ENCODE data around the gene LSR.

The LSR gene

DNA sequence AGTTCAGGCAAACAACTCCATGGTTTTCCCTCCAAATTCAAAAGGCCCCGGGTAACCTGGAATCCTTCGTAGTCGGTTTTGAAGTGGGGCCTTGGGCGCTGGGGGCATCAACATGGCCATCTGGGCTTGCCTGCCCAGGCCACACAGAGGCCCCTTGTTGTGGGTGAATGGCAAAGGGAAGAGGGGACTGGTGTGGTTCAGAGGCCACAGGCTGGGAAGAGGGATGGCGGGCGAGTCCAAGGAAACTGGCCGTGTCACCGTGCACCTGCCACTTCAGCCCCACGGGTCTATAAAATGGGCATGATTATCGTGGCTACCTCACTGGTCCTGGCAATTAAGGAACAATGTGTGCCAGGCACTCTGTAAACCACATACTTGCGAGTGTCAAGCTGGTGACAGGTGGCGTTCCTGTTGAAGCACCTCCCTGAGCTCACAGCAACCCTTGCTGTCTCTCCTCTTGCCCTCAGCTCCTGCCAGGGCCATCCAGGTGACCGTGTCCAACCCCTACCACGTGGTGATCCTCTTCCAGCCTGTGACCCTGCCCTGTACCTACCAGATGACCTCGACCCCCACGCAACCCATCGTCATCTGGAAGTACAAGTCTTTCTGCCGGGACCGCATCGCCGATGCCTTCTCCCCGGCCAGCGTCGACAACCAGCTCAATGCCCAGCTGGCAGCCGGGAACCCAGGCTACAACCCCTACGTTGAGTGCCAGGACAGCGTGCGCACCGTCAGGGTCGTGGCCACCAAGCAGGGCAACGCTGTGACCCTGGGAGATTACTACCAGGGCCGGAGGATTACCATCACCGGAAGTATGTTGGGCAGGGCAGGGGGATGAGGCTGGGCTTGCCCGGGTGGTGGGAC, 1.3 kb downstream of the LSR start (continued):
- no peak for TF ChIP-seq ZNF274 (IDR thresholded peaks at IDR 0.05; ENCODE audit: low read length)
- TF ChIP-seq ZNF274 (tag by site-specific recombination; IDR thresholded peaks at IDR 0.05; ENCODE audit: borderline replicate concordance): no peak
- no peak for TF ChIP-seq ZNF585B (tag by site-specific recombination; IDR thresholded peaks at IDR 0.05)
- TF ChIP-seq ZBTB48 (tag by site-specific recombination; IDR thresholded peaks at IDR 0.05): no peak
- no peak for TF ChIP-seq SP3 (tag by site-specific recombination; IDR thresholded peaks at IDR 0.05)
- no peak for TF ChIP-seq ZNF510 (tag by site-specific recombination; IDR thresholded peaks at IDR 0.05; ENCODE audit: insufficient replicate concordance)
- TF ChIP-seq CTCF (tag by site-specific recombination; IDR thresholded peaks at IDR 0.05): no peak
- no peak for TF ChIP-seq YY2 (tag by site-specific recombination; IDR thresholded peaks at IDR 0.05)
- TF ChIP-seq PBX3 (CRISPR knock-in tag; IDR thresholded peaks at IDR 0.05): peak; percentile 51; the same call in 1 of the 2 replicates
- no peak for TF ChIP-seq ZNF155 (tag by site-specific recombination; IDR thresholded peaks at IDR 0.05)
- TF ChIP-seq OSR2 (tag by site-specific recombination; IDR thresholded peaks at IDR 0.05): no peak
- no peak for TF ChIP-seq ZNF645 (tag by site-specific recombination; IDR thresholded peaks at IDR 0.05)
- TF ChIP-seq ZNF341 (tag by site-specific recombination; IDR thresholded peaks at IDR 0.05; ENCODE audit: low read depth): no peak
- no peak for TF ChIP-seq MYNN (tag by site-specific recombination; IDR thresholded peaks at IDR 0.05; ENCODE audit: borderline replicate concordance)
- TF ChIP-seq HOXD13 (CRISPR knock-in tag; IDR thresholded peaks at IDR 0.05; ENCODE audit: borderline replicate concordance): no peak
- TF ChIP-seq ZNF239 (tag by site-specific recombination; IDR thresholded peaks at IDR 0.05): no peak

DNA sequence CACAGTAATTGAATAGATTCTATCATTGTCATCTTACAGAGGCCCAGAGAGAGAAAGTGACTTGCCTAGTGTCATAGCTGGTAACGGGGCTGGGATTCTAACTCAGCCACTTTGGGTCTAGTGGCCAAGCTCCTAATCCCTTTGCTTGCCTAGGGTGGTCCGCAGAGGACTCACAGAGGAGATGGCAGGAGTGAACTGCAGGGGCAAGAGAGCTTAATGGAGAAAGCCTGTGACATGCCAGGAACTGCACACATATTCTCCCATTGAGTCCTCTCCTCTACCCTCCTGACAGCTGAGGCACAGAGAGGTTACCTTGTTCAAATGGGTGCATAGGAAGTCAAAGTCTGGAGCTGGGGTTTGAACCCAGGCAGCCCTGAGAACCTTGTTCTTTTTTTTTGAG, 2.7 kb downstream of the LSR start:
- no peak overlapping the region for H3K4me3 ChIP-seq (ENCODE audit: low read depth, low read length)
- ChIA-PET CTCF (interaction anchor here (0.5 to 2.5 kb wide), 8 partner anchors 13 to 185 kb away, joined by 3 to 10 read pairs (median 4); no protein-coding TSS in a partner anchor), POLR2A (interaction anchor here (1.2 to 2.3 kb wide), 5 partner anchors 10 to 497 kb away, joined by 4 to 11 read pairs (median 6); partner anchors contain the start of genes FXYD7 and LIN37)
- H3K4me1 ChIP-seq (ENCODE audit: control insufficient read depth, insufficient read depth, low read length): peaks cover 9% of the 10 kb centered on the region
- H3K9me3 ChIP-seq (ENCODE audit: control insufficient read depth, insufficient read depth, low read depth, low read length): no peaks in the 10 kb centered on the region
- no peak for TF ChIP-seq YY1 (tag by site-specific recombination; IDR thresholded peaks at IDR 0.05)
- TF ChIP-seq ZBTB26 (tag by site-specific recombination; optimal IDR thresholded peaks at IDR 0.05): peak; percentile 7
- no peak overlapping the region for H3K27ac ChIP-seq (ENCODE audit: extremely low read depth, low read depth, low read length)
- H3K36me3 ChIP-seq (ENCODE audit: control insufficient read depth in 2 of 2, insufficient read depth in 1 of 2, low read length in 2 of 2): peaks cover 49 to 61% of the 10 kb centered on the region in 2 experiments
